ENCODE measurements around the gene NBEAL2. TPM values are rescaled to one million over a fixed set of nuclear protein-coding genes. Genes with fewer than 3 reads are reported as not detected.

NBEAL2 gene
- total and polyA plus RNA-seq, 10 of the 15 experiments (the other 5 are each of a cell fraction or from before 2014, with no cell fraction given), result 0.07 to 127 (median 29.4) TPM

- TF ChIP-seq NFIC (IDR thresholded peaks at IDR 0.05; ENCODE audit: low read depth, low read length), result no peak; the same call in 1 of the 2 replicates
- peak; percentile 21; the same call in 1 of the 2 replicates for TF ChIP-seq NBN (IDR thresholded peaks at IDR 0.05)
- no peak for TF ChIP-seq CHD4 (IDR thresholded peaks at IDR 0.05)
- TF ChIP-seq PAX5 (IDR thresholded peaks at IDR 0.05; ENCODE audit: borderline replicate concordance, low read depth, low read length), result 0 out of 2 replicates have a peak, but pooled peaks have one; percentile 12
- 0 out of 2 replicates have a peak, but pooled peaks have one; percentile 3 for TF ChIP-seq SPI1 (IDR thresholded peaks at IDR 0.05; ENCODE audit: borderline replicate concordance, insufficient read depth, low read depth, low read length)
- peak in 1 of 2 experiments; percentile 8; a peak in 1 of 4 replicates for TF ChIP-seq BHLHE40 (IDR thresholded peaks at IDR 0.05; ENCODE audit: borderline replicate concordance in 1 of 2, low read depth in 2 of 2, low read length in 1 of 2)
- TF ChIP-seq RUNX3 (IDR thresholded peaks at IDR 0.05; ENCODE audit: low read length), result peak; percentile 87
- TF ChIP-seq SKIL (IDR thresholded peaks at IDR 0.05; ENCODE audit: low read depth, poor library complexity, severe bottlenecking), result no peak
- no peak for TF ChIP-seq NFYB (IDR thresholded peaks at IDR 0.05; ENCODE audit: insufficient read depth, low read depth, low read length)
- 0 out of 2 replicates have a peak, but pooled peaks have one; percentile 11 for TF ChIP-seq CREM (IDR thresholded peaks at IDR 0.05; ENCODE audit: low read depth)
- TF ChIP-seq NFXL1 (IDR thresholded peaks at IDR 0.05; ENCODE audit: borderline replicate concordance), result no peak
- peak; percentile 70; the same call in 1 of the 2 replicates for TF ChIP-seq JUNB (IDR thresholded peaks at IDR 0.05)
- no peak for TF ChIP-seq RELB (IDR thresholded peaks at IDR 0.05; ENCODE audit: low read depth)
Measured at GRCh38 chr3:47019201-47019600, 39.7 kb downstream of the NBEAL2 start (continued).

All from GM12878 (cell line).